ENCODE results near the gene ATP8B3.
"Not testable (repeated sequence)": the region's sequence is repeated elsewhere in the genome, so short reads cannot be mapped to it uniquely, and the experiment has no call there.

Gene ATP8B3

GRCh38 chr19:1804858-1805257 lies 7.2 kb downstream of the ATP8B3 start:
- no peak for DNase-seq (ENCODE audit: low read depth)
- no peak for TF ChIP-seq CTCF (IDR thresholded peaks at IDR 0.05; ENCODE audit: low read length, missing control alignments)
- no peak overlapping the region for H3K4me3 ChIP-seq (replicated peaks; ENCODE audit: low read depth, low read length)

- no peak for TF ChIP-seq CTCF (IDR thresholded peaks at IDR 0.05; ENCODE audit: low read length, missing control alignments)
- no peak for DNase-seq (ENCODE audit: low read depth)
- H3K4me3 ChIP-seq (replicated peaks; ENCODE audit: low read depth, low read length): no peak overlapping the region
Observed at GRCh38 chr19:1799695-1800342, 12.3 kb downstream of the ATP8B3 start.

GRCh38 chr19:1797313-1797712 lies 14.8 kb downstream of the ATP8B3 start:
- DNase-seq (ENCODE audit: low read depth); H3K4me3 ChIP-seq (replicated peaks; ENCODE audit: low read depth, low read length): not testable (repeated sequence)

GRCh38 chr19:1796395-1797142 lies 15.5 kb downstream of the ATP8B3 start:
- TF ChIP-seq CTCF (IDR thresholded peaks at IDR 0.05; ENCODE audit: low read length, missing control alignments): no peak
- no peak overlapping the region for H3K4me3 ChIP-seq (replicated peaks; ENCODE audit: low read depth, low read length)
- no peak for DNase-seq (ENCODE audit: low read depth)

GRCh38 chr19:1794424-1795172 lies 17.5 kb downstream of the ATP8B3 start:
- TF ChIP-seq CTCF (IDR thresholded peaks at IDR 0.05; ENCODE audit: low read length, missing control alignments): no peak
- DNase-seq (ENCODE audit: low read depth): no peak
- H3K4me3 ChIP-seq (replicated peaks; ENCODE audit: low read depth, low read length): no peak overlapping the region

GRCh38 chr19:1791879-1792278 lies 20.2 kb downstream of the ATP8B3 start:
- no peak for TF ChIP-seq CTCF (IDR thresholded peaks at IDR 0.05; ENCODE audit: low read length, missing control alignments)
- no peak for DNase-seq (ENCODE audit: low read depth)
- no peak overlapping the region for H3K4me3 ChIP-seq (replicated peaks; ENCODE audit: low read depth, low read length)

GRCh38 chr19:1790054-1790792 lies 21.9 kb downstream of the ATP8B3 start:
- DNase-seq (ENCODE audit: low read depth): no peak
- TF ChIP-seq CTCF (IDR thresholded peaks at IDR 0.05; ENCODE audit: low read length, missing control alignments): no peak
- no peak overlapping the region for H3K4me3 ChIP-seq (replicated peaks; ENCODE audit: low read depth, low read length)

Measured in fibroblast of pulmonary artery (primary cell).